Suprapubic skin (tissue), 4 donors: Measurements from ENCODE around the gene C4BPA.

Experiments used
- CTCF ChIP-seq, 2 donors: fragments of 200-600 bp in 1 of 2; fragments of 450-650 bp in 1 of 2; sonication (generic) in 1 of 2; IDR thresholded peaks; one replicate each; pipeline ENCODE4 v1.5.1; 2016 to 2019; ENCODE audit warnings: antibody characterized with exemption in 2 of 2, mild to moderate bottlenecking in 1 of 2, moderate library complexity in 1 of 2
- EP300 ChIP-seq: sonication (generic); formaldehyde crosslinking; IDR thresholded peaks from one replicate; pipeline ENCODE4 v1.6.1; 2017; ENCODE audit warnings: antibody characterized with exemption
- POLR2A ChIP-seq, 2 donors: fragments of 450-650 bp; IDR thresholded peaks; one replicate each; pipeline ENCODE4 v1.6.1; 2017; ENCODE audit warnings: antibody characterized with exemption in 2 of 2, mild to moderate bottlenecking in 2 of 2, moderate library complexity in 2 of 2
- POLR2AphosphoS5 ChIP-seq, 3 donors: sonication (generic); formaldehyde crosslinking; IDR thresholded peaks; one replicate each; pipeline ENCODE4 v1.6.1; 2017; ENCODE audit warnings: antibody characterized with exemption in 3 of 3

GRCh38 chr1:207191776-207192175 lies 87.7 kb downstream of the C4BPA start:
- TF ChIP-seq CTCF (IDR thresholded peaks at IDR 0.05) = no peak
- TF ChIP-seq POLR2AphosphoS5 (IDR thresholded peaks at IDR 0.05) = no peak
- no peak for TF ChIP-seq EP300
- TF ChIP-seq POLR2A (IDR thresholded peaks at IDR 0.05) = no peak
